AG09309 (cell line): ENCODE data around the gene NDUFS4.
A peak's percentile ranks its signal among the peaks of the same experiment; 100 is the strongest.

Experiments
- DNase-seq: peaks from one replicate; pipeline ENCODE4 v3.0.0-alpha.2; 2010; ENCODE audit warnings: low read depth
- H3K4me3 ChIP-seq: 2 replicates; pipeline ENCODE4 v1.5.1; 2011; ENCODE audit warnings: mild to moderate bottlenecking, low read depth, low read length, moderate library complexity; ENCODE audit not compliant: control insufficient read depth
- CTCF ChIP-seq: IDR thresholded peaks from 2 replicates; pipeline ENCODE4 v1.5.1; 2011; ENCODE audit warnings: mild to moderate bottlenecking, low read depth, low read length, inconsistent platforms; ENCODE audit not compliant: insufficient read depth, control insufficient read depth; ENCODE audit errors: missing control alignments

The NDUFS4 gene

GRCh38 chr5:53554444-53554843 lies 6.0 kb upstream of the NDUFS4 start:
- no peak for DNase-seq
- TF ChIP-seq CTCF = no peak
- H3K4me3 ChIP-seq = no peak overlapping the region

GRCh38 chr5:53555160-53555559 lies 5.3 kb upstream of the NDUFS4 start:
- H3K4me3 ChIP-seq = no peak overlapping the region
- DNase-seq = no peak
- no peak for TF ChIP-seq CTCF

GRCh38 chr5:53556001-53556400 lies 4.4 kb upstream of the NDUFS4 start:
- no peak for TF ChIP-seq CTCF
- DNase-seq = no peak
- H3K4me3 ChIP-seq = no peak overlapping the region

GRCh38 chr5:53557386-53557785 lies 3.1 kb upstream of the NDUFS4 start:
- TF ChIP-seq CTCF = no peak
- DNase-seq = no peak
- no peak overlapping the region for H3K4me3 ChIP-seq

GRCh38 chr5:53558966-53559365 lies 1.5 kb upstream of the NDUFS4 start:
- no peak overlapping the region for H3K4me3 ChIP-seq
- no peak for TF ChIP-seq CTCF
- DNase-seq = no peak

GRCh38 chr5:53560028-53560427 lies 411 bp upstream of the NDUFS4 start:
- peak overlapping the region; percentile 99 for H3K4me3 ChIP-seq
- no peak for TF ChIP-seq CTCF
- no peak for DNase-seq

GRCh38 chr5:53568401-53568800 lies 8.0 kb downstream of the NDUFS4 start:
- H3K4me3 ChIP-seq = no peak overlapping the region
- no peak for TF ChIP-seq CTCF
- no peak for DNase-seq
